HG02623 (cell line): ENCODE data around the gene MUC22.
"Not testable (repeated sequence)": the region's sequence is repeated elsewhere in the genome, so short reads cannot be mapped to it uniquely, and the experiment has no call there.

ENCODE experiments used
- ATAC-seq: cut with Tn5 transposase; IDR thresholded peaks from one replicate; pipeline ENCODE4 v1.9.1; 2021; ENCODE audit warnings: moderate library complexity; ENCODE audit not compliant: unreplicated experiment

Gene MUC22

GRCh38 chr6:31035862-31036497 lies 25.7 kb downstream of the MUC22 start:
- ATAC-seq = no peak

GRCh38 chr6:31037169-31037568 lies 26.9 kb downstream of the MUC22 start:
- ATAC-seq = no peak

- no peak for ATAC-seq
Observed at GRCh38 chr6:31037682-31038081, 27.4 kb downstream of the MUC22 start.

GRCh38 chr6:31038559-31038958 lies 28.3 kb downstream of the MUC22 start:
- no peak for ATAC-seq

- no peak for ATAC-seq
Observed at GRCh38 chr6:31040801-31041200, 30.5 kb downstream of the MUC22 start.

- no peak for ATAC-seq
Observed at GRCh38 chr6:31041372-31041974, 31.2 kb downstream of the MUC22 start.

- no peak for ATAC-seq
Observed at GRCh38 chr6:31042806-31043205, 32.5 kb downstream of the MUC22 start.

GRCh38 chr6:31048099-31048498 lies 37.8 kb downstream of the MUC22 start:
- no peak for ATAC-seq

GRCh38 chr6:31049518-31049917 lies 39.2 kb downstream of the MUC22 start:
- no peak for ATAC-seq

- ATAC-seq = not testable (repeated sequence)
Observed at GRCh38 chr6:31053187-31053586, 42.9 kb downstream of the MUC22 start.

- ATAC-seq = no peak
Observed at GRCh38 chr6:31053873-31054272, 43.6 kb downstream of the MUC22 start.

- ATAC-seq = no peak
Observed at GRCh38 chr6:31055441-31055840, 45.2 kb downstream of the MUC22 start.

GRCh38 chr6:31057426-31058003 lies 47.2 kb downstream of the MUC22 start:
- ATAC-seq = no peak

GRCh38 chr6:31058128-31058894 lies 48.0 kb downstream of the MUC22 start:
- ATAC-seq = no peak

- ATAC-seq = no peak
Observed at GRCh38 chr6:31060145-31060544, 49.9 kb downstream of the MUC22 start.

- ATAC-seq = no peak
Observed at GRCh38 chr6:31063906-31064435, 53.7 kb downstream of the MUC22 start.

- no peak for ATAC-seq
Observed at GRCh38 chr6:31065556-31065955, 55.3 kb downstream of the MUC22 start.

GRCh38 chr6:31067028-31067427 lies 56.8 kb downstream of the MUC22 start:
- not testable (repeated sequence) for ATAC-seq

- not testable (repeated sequence) for ATAC-seq
Observed at GRCh38 chr6:31067891-31068668, 57.8 kb downstream of the MUC22 start.

GRCh38 chr6:31068669-31069340 lies 58.5 kb downstream of the MUC22 start:
- no peak for ATAC-seq
